H9 (cell line): ENCODE results near the gene BICD2. TPM values are rescaled to one million over a fixed set of nuclear protein-coding genes. Genes with fewer than 3 reads are reported as not detected.
A peak's percentile ranks its signal among the peaks of the same experiment; 100 is the strongest.

Experiments
- DNase-seq: peaks from one replicate; pipeline ENCODE4 v3.0.0-alpha.2; 2017
- H2AFZ ChIP-seq: one replicate; pipeline ENCODE4 v1.6.1; 2013; ENCODE audit warnings: mild to moderate bottlenecking, low read length, control low read depth, moderate library complexity
- H2AK5ac ChIP-seq: 2 replicates; pipeline ENCODE4 v1.6.1; 2013; ENCODE audit warnings: low read length, control low read depth, mixed read lengths; ENCODE audit not compliant: insufficient read length
- H2BK120ac ChIP-seq: one replicate; pipeline ENCODE4 v1.6.1; 2013; ENCODE audit warnings: low read depth, mild to moderate bottlenecking, low read length, control low read depth, inconsistent platforms; ENCODE audit not compliant: poor library complexity, severe bottlenecking
- H2BK12ac ChIP-seq: 2 replicates; pipeline ENCODE4 v1.6.1; 2013; ENCODE audit warnings: low read length, control low read depth, mixed read lengths, low read depth; ENCODE audit not compliant: insufficient read length
- H2BK15ac ChIP-seq: 2 replicates; pipeline ENCODE4 v1.6.1; 2013; ENCODE audit warnings: low read depth, low read length, control low read depth
- H2BK20ac ChIP-seq: one replicate; pipeline ENCODE4 v1.6.1; 2013; ENCODE audit warnings: low read depth, mild to moderate bottlenecking, low read length, control low read depth, inconsistent platforms; ENCODE audit not compliant: poor library complexity, severe bottlenecking
- H2BK5ac ChIP-seq: 2 replicates; pipeline ENCODE4 v1.6.1; 2013; ENCODE audit warnings: low read length, control low read depth, mixed read lengths; ENCODE audit not compliant: insufficient read length
- H3K14ac ChIP-seq: 2 replicates; pipeline ENCODE4 v1.6.1; 2013; ENCODE audit warnings: low read length, control low read depth; ENCODE audit not compliant: insufficient read depth
- H3K18ac ChIP-seq: 2 replicates; pipeline ENCODE4 v1.6.1; 2013; ENCODE audit warnings: low read depth, mild to moderate bottlenecking, mixed read lengths, low read length, control low read depth; ENCODE audit not compliant: insufficient read length
- H3K23ac ChIP-seq: 2 replicates; pipeline ENCODE4 v1.6.1; 2013; ENCODE audit warnings: low read length, control low read depth, mixed read lengths, low read depth; ENCODE audit not compliant: insufficient read length
- H3K23me2 ChIP-seq: 2 replicates; pipeline ENCODE4 v1.6.1; 2013; ENCODE audit warnings: low read depth, mild to moderate bottlenecking, mixed read lengths, low read length, control low read depth; ENCODE audit not compliant: insufficient read length, poor library complexity, severe bottlenecking
- H3K27ac ChIP-seq: 2 replicates; pipeline ENCODE4 v1.5.1; 2013; ENCODE audit warnings: low read length, control low read depth, mixed read lengths, low read depth; ENCODE audit not compliant: insufficient read length
- H3K27me3 ChIP-seq: 2 replicates; pipeline ENCODE4 v1.6.1; 2013; ENCODE audit warnings: low read length, control low read depth, inconsistent platforms; ENCODE audit not compliant: insufficient read depth
- H3K4ac ChIP-seq: 2 replicates; pipeline ENCODE4 v1.6.1; 2013; ENCODE audit warnings: low read depth, mild to moderate bottlenecking, control low read depth, inconsistent platforms, low read length, moderate library complexity
- H3K4me1 ChIP-seq: 2 replicates; pipeline ENCODE4 v1.6.1; 2013; ENCODE audit warnings: low read length, control low read depth, inconsistent platforms; ENCODE audit not compliant: insufficient read depth
- H3K4me2 ChIP-seq: 2 replicates; pipeline ENCODE4 v1.6.1; 2013; ENCODE audit warnings: low read length, control low read depth, mixed read lengths; ENCODE audit not compliant: insufficient read length, insufficient read depth
- H3K56ac ChIP-seq: 2 replicates; pipeline ENCODE4 v1.6.1; 2013; ENCODE audit warnings: low read depth, mild to moderate bottlenecking, mixed read lengths, low read length, control low read depth; ENCODE audit not compliant: insufficient read length
- H3K79me1 ChIP-seq: 2 replicates; pipeline ENCODE4 v1.6.1; 2013; ENCODE audit warnings: low read depth, mild to moderate bottlenecking, moderate library complexity, low read length, control low read depth, inconsistent platforms; ENCODE audit not compliant: insufficient read depth, poor library complexity, severe bottlenecking
- H3K79me2 ChIP-seq: 2 replicates; pipeline ENCODE4 v1.6.1; 2013; ENCODE audit warnings: low read length, control low read depth, inconsistent platforms; ENCODE audit not compliant: insufficient read depth
- H3K9ac ChIP-seq: 2 replicates; pipeline ENCODE4 v1.6.1; 2013; ENCODE audit warnings: low read length, control low read depth, mixed read lengths; ENCODE audit not compliant: insufficient read length; ENCODE audit errors: extremely low read depth
- H3K9me3 ChIP-seq: one replicate; pipeline ENCODE4 v1.6.1; 2013; ENCODE audit warnings: low read depth, low read length, inconsistent platforms; ENCODE audit not compliant: control insufficient read depth
- H3T11ph ChIP-seq: one replicate; pipeline ENCODE4 v1.6.1; 2013; ENCODE audit warnings: mild to moderate bottlenecking, low read length, control low read depth, inconsistent platforms
- H4K20me1 ChIP-seq: one replicate; pipeline ENCODE4 v1.6.1; 2013; ENCODE audit not compliant: control insufficient read depth, insufficient read length, insufficient read depth
- H4K5ac ChIP-seq: 2 replicates; pipeline ENCODE4 v1.6.1; 2013; ENCODE audit warnings: low read depth, mild to moderate bottlenecking, mixed read lengths, low read length, control low read depth; ENCODE audit not compliant: insufficient read length
- H4K8ac ChIP-seq: replicated peaks from 2 replicates; pipeline ENCODE4 v1.6.1; 2013; ENCODE audit warnings: low read length, control low read depth, mixed read lengths, low read depth; ENCODE audit not compliant: insufficient read length
- H4K91ac ChIP-seq: 2 replicates; pipeline ENCODE4 v1.6.1; 2013; ENCODE audit warnings: low read depth, mild to moderate bottlenecking, moderate library complexity, mixed read lengths, low read length, control low read depth; ENCODE audit not compliant: insufficient read length
- H3K27ac Mint-ChIP-seq, 3 experiments: 2 replicates in 2 of 3; 3 replicates in 1 of 3; pipeline ENCODE4 v1.8.0; 2020 to 2021; ENCODE audit warnings: mixed read lengths in 3 of 3, mild to moderate bottlenecking in 1 of 3, moderate library complexity in 1 of 3
- H3K27me3 Mint-ChIP-seq: 2 replicates; pipeline ENCODE4 v1.8.0; 2021; ENCODE audit warnings: low read depth, mild to moderate bottlenecking, moderate library complexity, mixed read lengths
- H3K36me3 Mint-ChIP-seq, 3 experiments: 2 replicates in 2 of 3; 3 replicates in 1 of 3; pipeline ENCODE4 v1.8.0; 2020 to 2021; ENCODE audit warnings: low read depth in 3 of 3, mixed read lengths in 3 of 3; ENCODE audit not compliant: insufficient read depth in 1 of 3
- H3K4me1 Mint-ChIP-seq, 2 experiments: 2 replicates each; pipeline ENCODE4 v1.8.0; 2020; ENCODE audit warnings: mixed read lengths in 2 of 2
- H3K4me3 Mint-ChIP-seq, 2 experiments: 2 replicates in 1 of 2; 3 replicates in 1 of 2; pipeline ENCODE4 v1.8.0; 2020 to 2021; ENCODE audit warnings: mild to moderate bottlenecking in 2 of 2, mixed read lengths in 2 of 2, moderate library complexity in 1 of 2
- H3K9me3 Mint-ChIP-seq, 2 experiments: 2 replicates in 1 of 2; 3 replicates in 1 of 2; pipeline ENCODE4 v1.8.0; 2020; ENCODE audit warnings: mild to moderate bottlenecking in 2 of 2, mixed read lengths in 2 of 2, moderate library complexity in 1 of 2
- CTCF ChIP-seq: fragments of 200-600 bp; sonication (generic); conservative IDR thresholded peaks from 3 replicates; pipeline ENCODE4 v1.8.0; 2021; ENCODE audit warnings: antibody characterized with exemption, mild to moderate bottlenecking
- WGBS: extraction: QIAGEN DNeasy Blood & Tissue Kit; methylation state at CpG from one replicate; pipeline ENCODE4 v1.1.7; 2013; ENCODE audit warnings: missing lambda C conversion rate, low lambda C conversion rate, mixed read lengths; ENCODE audit not compliant: insufficient read length; ENCODE audit errors: extremely low coverage; 5-methylcytosine and 5-hydroxymethylcytosine counted together
- total RNA-seq: library from RNA; stranded (reverse); gene quantifications from 2 replicates; pipeline ENCODE4 v1.2.1, GENCODE V29; 2021

Gene BICD2
- total RNA-seq, 1 experiment from 2014 or later: 22.3 TPM

GRCh38 chr9:92748233-92748497, 16.5 kb downstream of the BICD2 start:
- H3K27me3 Mint-ChIP-seq: no peaks in the 10 kb centered on the region

More at GRCh38 chr9:92748233-92748497, 16.5 kb downstream of the BICD2 start:
- no peak overlapping the region for H2BK20ac ChIP-seq
- H3K79me2 ChIP-seq: peaks cover 26% of the 10 kb centered on the region; the same call in 1 of the 2 replicates
- no peak overlapping the region for H3K4ac ChIP-seq
- no peak overlapping the region for H4K91ac ChIP-seq
- no peak overlapping the region for H3K18ac ChIP-seq
- peaks cover 2 to 5% of the 10 kb centered on the region in 2 experiments; a peak in 4 of 5 replicates for H3K9me3 Mint-ChIP-seq
- H3K27ac Mint-ChIP-seq: peak overlapping the region in 1 of 3 experiments; percentile 58; a peak in 4 of 7 replicates
- no peaks in the 10 kb centered on the region for H3K4me1 ChIP-seq
- H2BK120ac ChIP-seq: no peak overlapping the region
- H4K20me1 ChIP-seq: no peaks in the 10 kb centered on the region
- H2AFZ ChIP-seq: no peak overlapping the region
- H3K23me2 ChIP-seq: no peaks in the 10 kb centered on the region
- peaks cover 0 to 11% (median 9%) of the 10 kb centered on the region in 3 experiments; a peak in 5 of 7 replicates for H3K36me3 Mint-ChIP-seq
- WGBS: no CpG with 5 or more reads among the region's 3 CpGs
- no peaks in the 10 kb centered on the region for H3K9me3 ChIP-seq
- H3K56ac ChIP-seq: no peak overlapping the region
- no peak overlapping the region for H3K23ac ChIP-seq
- H3K14ac ChIP-seq: no peak overlapping the region
- H2BK5ac ChIP-seq: no peak overlapping the region
- H2BK12ac ChIP-seq: no peak overlapping the region
- no peak overlapping the region for H4K5ac ChIP-seq
- no peak overlapping the region for H2BK15ac ChIP-seq
- H3K4me2 ChIP-seq: no peak overlapping the region
- no peak for DNase-seq
- H2AK5ac ChIP-seq: no peak overlapping the region
- H3K79me1 ChIP-seq: peaks cover 8% of the 10 kb centered on the region
- no peaks in the 10 kb centered on the region for H3K27me3 ChIP-seq
- no peak overlapping the region for H3K4me3 Mint-ChIP-seq
- TF ChIP-seq CTCF: no peak
- no peak overlapping the region for H4K8ac ChIP-seq
- H3K27ac ChIP-seq: no peak overlapping the region
- H3T11ph ChIP-seq: no peak overlapping the region
- H3K9ac ChIP-seq: no peak overlapping the region
- H3K4me1 Mint-ChIP-seq: peaks cover 44 to 55% of the 10 kb centered on the region in 2 experiments
